NCI-H128 (cell line): ENCODE data around the gene PRKD2.

Source experiments
- DNase-seq: peaks from one replicate; lab custom pipeline; 2025; ENCODE audit not compliant: unreplicated experiment; lab: John Stamatoyannopoulos, UW

PRKD2 gene

DNA sequence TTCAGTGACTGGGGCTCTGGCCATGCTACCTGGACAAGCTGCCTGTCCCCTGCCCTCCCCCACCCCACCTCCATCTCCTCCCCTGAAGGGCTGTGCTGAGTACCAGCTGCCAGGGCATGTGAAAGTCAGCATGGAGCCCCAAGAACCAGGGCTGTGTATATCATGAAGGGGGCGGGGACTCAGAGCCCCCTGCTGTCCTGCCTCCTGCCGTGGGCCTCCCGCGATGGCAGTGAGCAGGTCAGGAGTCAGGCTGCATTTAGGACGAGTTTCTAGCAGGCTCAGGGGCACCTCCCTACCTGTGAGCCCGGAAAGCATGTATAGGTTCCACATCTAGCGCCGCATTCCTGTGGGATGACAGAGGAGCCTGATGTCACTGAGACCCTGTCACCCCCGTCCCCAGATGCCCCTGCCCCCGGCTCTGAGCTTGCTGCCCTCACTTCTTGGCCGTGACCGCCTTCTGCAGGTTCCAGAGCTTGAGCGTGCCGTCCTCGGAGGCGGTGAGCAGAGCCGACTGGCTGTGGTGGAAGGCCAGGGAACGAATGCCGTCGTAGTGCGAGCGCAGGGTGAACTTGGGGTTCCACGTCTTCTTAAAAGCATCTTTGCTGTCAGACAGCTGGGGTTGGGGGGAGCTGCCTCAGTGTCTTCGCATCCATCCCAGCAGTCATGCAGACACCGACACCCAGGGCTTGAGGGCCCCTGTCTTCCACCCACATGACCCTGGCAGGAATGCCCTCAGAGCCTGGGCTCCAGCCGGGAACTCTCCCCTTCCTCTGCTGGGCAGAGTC, 8.3 kb upstream of the PRKD2 start:
- no peak for DNase-seq

DNA sequence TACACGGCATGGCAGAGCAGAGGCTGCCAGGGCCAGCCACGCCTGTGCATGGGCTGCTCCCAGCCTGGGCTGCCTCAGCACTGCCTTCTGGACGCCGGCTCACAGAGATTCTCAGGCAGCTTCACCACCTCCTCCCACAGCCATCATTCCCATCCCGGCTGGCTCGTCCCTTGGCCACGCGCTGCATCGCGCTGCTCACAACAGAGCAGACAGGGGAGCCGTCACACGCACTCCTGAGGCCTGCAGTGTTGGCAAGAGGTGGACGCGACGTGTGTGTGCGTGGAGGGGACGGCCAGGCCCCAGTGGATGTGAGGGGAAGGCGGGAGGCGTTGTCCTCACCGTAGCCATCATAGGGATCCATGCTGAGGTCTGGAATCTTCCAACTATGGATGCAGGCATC, 7.6 kb upstream of the PRKD2 start:
- no peak for DNase-seq

DNA sequence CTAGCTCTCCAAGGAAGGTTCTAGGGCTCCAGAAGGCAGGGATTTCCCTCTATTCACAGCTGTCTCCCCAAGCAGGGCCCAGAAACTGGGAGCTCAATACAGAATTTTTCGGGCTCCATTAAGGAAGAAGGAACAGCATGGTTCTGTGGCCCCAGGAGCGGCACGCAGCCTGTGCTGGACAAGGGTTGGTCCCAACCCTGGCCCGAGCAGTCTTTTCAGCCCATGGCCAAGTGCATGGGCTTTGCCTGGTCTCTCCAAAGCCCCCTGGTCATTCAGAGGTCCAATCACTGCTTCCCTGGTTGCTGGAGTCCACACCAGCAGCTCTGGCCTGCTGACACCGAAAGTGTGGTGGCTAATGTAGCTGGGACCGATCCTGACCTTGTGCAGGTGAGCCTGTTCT, 6.6 kb upstream of the PRKD2 start:
- DNase-seq, result no peak

DNA sequence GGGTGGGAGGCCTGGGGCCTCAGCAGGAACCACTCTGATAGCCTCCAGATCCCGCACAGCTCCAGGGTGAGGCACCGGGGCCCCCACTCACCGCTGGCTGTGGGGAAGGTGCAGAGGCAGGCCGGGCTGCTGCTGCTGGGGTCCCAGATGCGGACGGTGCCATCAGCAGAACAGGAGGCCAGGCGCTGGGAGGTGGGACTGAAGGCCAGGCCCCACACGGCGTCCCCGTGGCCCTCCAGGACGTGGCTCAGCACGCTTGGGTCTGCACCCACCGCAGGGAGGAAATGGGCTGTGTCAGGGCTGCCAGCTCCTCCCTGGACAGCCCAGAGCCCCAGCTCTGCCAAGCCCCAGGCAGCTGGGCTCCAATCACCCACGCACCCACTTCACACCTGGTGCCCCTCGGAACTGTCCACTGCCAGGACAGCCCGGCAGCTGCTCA, 6.1 kb upstream of the PRKD2 start:
- no peak for DNase-seq

DNA sequence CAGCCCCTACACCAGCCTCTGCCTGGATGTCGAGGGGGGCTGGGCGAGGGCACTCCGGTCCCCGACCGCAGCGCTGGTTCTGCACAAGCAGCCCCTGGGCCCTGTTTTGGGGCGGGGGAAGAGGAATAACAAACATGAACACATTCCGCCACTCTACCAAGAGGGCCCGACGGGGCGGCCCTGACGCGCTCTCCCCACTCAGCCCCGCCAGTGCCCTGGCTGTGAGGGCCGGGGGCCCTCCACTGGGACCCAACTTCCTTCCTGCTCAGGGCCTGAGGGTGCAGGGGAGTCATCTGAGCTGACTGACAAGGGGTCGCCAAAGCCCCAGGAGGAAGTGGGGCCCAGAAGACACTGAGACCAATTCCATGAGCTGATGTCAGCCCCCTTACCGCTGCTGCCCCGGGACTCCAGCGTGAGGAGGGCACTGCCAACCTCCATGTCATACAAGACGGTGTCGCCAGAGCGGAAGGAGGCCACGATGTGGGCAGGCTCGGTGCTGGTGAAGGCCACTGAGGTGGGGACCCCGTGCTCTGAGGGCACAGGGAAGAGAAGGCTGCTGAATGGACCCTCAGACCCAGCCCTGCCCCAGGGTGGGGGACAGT, 5.6 kb upstream of the PRKD2 start:
- DNase-seq, result no peak

DNA sequence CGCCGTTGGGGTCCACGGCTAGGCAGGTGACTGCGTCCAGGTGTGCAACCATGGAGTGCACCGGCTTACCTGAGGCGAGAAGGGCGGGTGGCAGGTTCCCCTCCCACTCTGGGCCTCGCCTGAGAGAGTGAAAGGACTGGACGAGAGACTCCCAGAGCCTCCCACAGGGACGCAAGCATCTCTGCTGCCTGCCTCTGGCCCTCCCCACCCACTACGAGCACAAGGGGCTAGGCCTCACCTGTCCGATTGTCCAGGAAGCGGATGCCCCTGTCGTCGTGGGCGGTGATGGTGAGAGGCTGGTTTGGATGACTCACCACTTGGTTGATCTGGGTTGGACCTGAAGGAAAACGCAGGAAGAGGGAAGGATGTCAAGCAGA, 5.1 kb upstream of the PRKD2 start:
- no peak for DNase-seq

DNA sequence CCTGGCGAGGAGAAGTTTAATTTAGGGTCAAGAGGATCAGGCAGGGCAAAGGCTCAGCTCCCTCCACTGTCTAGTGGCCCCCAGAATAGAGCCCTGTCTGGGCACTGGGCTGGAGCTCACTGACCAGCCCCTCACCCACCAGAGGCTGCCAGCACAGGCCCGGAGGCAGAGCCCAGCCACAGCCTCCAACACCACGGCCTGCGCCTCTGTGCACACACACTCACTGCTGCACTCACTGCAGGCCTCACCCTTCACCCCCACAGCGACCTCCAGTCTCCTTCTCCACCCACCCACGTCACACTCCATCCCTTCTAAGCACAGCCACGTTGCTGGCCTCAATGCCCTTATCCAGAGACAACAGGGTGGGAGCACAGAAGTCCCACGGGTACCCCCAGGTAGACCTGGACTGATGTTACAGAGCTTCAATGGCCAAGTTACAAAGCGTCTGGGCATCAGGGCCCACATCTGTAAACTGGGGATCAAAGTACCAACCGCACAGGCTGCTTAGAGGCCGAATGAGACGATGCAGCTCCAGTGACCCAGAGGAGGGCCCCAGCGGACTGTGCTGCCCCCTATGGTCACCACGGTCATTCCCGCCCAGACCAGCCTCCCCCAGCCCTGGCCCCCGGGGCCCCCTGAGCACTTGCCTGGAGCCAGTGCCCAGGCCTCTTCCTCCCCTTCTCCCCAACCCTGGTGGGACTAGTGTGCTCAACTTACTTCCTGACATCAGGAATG, 4.5 kb upstream of the PRKD2 start:
- no peak for DNase-seq

DNA sequence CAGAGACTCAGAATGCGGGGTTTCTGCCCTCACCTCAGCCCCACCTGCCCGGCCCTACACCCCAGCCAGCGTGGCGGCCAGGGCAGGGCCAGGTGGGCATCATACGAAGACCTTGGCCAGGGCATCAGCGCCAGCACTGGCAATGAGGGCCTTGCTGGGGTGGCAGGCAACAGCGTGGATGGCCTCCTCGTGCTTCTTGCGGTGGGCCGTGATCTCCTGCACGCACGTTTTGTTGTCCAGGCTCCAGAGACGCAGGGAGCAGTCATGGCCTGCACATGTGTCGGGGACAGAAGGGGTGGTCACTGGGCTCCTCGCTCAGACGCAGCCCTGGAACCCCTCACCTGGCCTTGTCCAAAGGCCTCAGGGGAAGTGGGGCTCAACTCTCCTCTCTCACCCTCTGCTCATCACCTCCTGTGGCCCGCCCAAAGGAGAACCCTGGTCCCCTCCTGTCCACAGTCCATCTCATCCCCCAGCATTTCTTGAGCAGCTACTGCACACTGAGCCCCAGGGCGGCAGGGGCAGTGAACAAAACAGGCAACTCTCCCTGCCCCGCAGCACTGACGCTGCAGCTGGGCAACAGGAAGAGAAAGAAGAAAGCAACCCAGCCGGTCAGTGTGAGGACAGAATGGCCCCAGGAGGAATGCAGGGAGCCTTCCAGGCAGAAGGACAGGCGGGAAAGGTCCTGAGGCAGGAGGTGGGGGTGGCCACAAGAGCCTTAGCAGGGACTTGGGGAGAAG, 3.8 kb upstream of the PRKD2 start:
- no peak for DNase-seq

DNA sequence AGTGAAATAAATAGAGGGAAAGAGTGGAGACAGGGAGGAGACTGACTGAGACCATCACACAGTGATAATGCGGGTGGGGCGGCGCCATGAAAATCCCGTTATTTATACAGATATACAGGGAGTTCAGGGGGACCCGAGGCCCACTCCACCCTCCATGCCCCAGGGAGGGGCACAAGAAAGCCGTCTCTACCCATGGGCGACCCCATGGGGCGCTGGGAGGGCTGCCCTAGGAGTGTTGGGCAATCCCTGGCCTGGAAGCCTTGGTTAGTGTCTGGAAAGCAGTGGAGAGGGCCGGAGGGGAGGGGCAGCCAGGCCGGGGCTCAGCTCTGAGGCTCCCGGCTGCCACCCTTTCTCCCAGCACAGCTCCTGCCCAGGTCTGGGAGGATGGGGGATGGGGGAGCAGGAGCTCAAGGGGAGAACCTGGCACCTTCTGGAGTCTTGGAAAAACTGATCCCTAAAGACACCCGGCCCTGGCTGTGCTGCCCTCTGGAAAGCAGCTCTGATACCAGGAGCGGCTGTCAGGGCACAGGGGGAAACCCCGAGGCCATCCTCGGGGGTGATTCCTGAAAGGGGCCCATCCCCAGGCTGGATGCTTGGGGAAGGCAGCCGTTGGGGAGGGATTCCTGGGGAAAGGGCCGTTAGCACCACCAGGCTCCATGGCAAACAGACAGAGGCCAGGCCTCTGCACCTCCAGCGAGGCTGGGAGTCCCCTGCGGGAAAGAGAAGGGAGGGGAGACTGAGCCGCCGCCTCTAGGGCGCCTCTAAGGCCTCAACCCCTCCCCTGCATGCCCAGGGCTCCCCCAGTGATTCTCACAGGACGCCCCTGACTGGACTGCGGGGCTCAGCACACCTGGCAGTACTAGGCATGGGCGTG, 3.0 kb upstream of the PRKD2 start:
- DNase-seq, result no peak

DNA sequence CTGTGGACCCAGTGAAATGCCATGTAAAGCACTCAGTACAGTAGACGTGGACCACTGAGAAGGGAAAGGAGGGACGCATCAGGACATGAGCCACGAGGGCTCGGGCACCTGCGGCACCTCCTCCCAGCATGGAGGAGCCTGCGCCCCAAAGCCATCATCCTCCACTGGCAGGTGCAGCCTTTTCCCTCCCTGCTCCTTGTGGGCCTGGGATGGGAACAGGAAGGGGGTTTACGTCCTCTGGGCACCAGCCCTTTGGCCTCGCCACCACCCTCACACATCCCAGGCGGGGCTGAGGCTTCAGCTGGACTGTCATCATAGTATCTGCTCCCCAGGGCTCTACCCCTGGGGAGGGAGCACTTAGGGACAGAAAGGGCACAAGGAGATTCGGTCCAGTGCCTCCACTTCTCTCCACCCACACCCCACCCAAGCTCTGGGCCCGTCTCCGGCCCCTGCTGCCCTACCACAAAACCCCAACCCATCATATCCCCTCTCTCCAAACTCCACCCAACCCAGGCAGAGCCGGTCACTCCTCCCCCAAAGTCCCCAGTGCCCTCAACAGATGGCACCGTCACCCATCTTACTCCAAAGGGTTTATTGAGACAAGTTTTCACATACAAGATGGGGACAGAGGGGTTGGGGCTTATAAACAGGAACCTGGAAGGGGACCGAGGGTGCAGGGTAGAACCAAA, 2.2 kb upstream of the PRKD2 start:
- no peak for DNase-seq

DNA sequence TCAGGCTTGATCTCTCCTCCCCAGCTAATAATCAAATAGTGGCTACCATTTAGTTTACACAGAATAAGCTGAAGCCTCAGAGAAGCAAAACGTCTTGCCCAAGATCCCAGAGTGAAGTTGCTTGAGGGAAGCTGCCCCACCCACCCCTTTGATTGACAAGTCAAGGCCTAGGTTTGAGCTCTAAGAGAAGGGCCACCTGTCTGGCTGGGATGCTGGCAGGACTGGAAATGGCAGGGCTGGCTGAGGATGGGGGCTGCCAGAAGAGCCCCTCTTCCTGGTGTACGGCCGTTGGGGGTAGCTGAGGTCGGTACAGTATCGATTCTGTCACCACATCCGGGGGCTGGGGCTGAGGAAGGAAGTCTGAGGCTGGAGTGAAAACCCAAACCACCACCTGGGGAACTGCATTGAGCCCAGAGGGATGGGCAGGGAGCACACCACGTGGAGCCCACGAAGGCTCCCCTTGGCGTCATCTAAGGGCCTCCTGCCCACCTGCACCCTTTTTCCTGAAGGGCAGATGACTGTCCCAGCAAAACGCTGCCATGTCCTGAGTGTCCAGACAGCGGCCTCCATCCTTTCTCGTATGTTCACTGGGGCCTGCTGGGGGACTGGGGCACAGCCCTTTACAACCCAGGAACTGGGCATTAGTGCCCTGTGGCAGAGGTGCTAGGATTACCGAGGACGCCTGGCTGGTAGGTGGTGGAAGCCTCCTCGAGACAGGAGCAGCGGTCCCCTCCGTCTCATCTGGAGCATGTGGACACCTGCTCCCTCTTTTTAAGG, 1.4 kb upstream of the PRKD2 start:
- DNase-seq, result no peak

DNA sequence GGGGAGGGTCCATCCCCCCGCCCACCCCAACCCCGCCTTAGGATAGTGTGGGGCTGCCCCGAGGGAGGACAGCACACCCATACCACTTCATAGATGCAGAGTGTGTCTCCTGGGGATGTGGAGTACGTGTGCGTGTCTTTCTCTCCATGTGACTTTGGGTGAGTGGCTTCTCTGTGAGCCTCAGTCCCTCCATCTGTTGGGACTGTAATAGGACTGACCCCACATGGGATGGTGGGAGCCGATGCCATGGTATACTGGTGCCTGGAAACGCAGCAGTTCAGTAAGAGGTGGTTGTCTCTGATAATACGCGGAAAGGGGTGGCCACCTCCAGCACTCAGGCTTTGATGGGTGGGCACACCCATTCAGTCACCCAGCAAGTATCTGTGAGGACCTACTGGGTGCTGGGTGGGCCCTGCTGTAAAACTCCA, 816 bp upstream of the PRKD2 start:
- DNase-seq, result no peak

DNA sequence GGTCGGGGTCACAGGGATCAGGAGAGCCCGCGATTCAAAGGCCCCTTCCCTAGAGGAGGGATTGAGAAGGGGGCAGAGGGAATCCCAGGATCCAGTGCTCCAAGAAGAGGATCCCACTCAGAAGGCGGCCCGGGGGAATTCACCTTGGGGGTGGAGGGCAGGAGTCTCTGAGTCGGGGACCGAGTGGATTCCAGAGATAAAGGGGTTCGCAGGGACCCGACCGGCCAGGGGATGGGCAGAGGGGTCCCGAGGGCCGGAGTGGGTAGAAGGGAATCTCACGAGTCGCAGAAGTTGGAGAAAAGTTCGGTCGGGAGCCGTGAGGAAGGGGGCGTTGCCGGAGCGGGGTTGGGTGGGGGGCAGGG, 261 bp downstream of the PRKD2 start:
- no peak for DNase-seq

DNA sequence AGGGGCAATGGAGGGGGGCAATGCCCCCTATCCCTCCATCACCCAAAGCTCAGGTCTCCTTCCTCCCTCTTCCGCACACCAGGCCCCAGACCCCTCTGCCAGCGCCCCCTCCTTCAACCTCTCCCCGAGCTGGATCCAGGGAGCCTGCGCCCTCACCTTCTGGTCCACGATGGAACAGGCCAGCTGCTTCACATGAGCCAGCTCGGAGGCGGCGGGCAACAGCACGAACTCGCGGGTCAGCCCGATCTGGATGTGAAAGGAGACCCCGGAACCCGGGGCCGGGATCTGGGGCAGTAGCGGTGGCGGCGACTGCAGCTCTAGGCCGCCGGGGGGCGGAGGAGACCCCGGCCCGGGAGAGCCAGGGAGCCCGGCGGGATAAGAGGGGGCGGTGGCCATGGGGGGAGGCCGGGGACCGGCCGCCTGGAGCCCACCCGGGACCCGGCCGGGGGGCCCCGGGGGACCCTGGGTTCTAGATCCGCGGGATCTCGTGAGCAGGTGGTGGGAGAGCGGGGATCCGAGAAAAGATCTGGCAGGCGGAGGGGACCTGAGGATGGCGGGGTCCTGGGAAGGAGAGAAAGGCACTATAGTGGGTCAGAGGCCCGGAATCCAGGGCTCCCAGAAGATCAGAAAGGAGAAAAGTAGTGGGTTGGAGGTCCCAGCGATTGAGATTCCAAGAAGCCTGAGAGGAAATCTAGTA, 791 bp downstream of the PRKD2 start:
- no peak for DNase-seq

DNA sequence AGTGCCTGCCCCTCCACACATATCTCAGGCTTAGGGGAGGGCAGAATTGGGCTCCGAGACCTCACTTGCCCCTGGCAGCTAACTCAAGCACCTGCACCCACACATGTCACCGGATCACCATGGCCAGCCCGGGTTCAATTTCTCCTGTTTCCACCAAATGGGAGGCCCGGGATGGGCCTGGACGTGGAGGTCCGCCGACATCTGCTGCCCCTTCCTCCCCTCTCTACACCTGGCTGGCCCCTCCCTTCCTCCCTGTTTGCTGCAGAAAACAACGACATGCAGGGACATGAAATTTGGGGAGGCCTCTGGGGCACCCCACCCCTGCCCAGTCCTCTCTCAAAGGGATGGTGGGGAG, 1.3 kb downstream of the PRKD2 start:
- DNase-seq, result no peak

DNA sequence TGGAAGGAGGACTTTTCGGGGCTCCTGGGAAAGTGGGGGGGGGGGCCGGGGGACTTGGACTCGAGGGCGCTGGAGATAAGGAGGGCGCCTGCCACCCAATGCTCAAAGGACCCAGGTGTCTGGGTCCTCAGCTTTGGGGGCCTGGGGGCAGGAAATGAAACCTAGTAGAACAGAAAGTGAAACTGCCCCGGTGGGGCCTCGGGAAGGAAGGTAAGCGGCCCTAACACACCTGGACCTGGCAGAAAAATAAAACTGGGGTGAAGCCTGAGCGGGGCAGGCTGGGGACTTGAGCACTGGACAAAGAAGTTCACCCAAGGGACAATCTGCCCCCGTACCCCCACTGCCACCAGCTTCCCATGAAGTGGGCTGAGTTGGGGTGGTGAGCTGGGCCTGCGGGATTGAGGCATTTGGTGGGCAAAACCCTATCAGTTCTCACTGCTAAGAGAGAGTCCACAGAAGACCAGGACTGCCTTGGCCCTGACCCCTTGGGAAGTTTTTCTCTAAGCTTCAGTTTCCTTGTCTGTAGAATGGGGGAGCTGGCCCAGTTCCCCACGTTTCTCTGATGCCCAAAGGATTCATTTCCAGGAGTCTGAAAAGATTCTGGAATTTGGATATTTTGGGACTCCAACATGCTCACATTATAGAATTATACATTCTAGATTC, 2.3 kb downstream of the PRKD2 start:
- DNase-seq, result no peak

DNA sequence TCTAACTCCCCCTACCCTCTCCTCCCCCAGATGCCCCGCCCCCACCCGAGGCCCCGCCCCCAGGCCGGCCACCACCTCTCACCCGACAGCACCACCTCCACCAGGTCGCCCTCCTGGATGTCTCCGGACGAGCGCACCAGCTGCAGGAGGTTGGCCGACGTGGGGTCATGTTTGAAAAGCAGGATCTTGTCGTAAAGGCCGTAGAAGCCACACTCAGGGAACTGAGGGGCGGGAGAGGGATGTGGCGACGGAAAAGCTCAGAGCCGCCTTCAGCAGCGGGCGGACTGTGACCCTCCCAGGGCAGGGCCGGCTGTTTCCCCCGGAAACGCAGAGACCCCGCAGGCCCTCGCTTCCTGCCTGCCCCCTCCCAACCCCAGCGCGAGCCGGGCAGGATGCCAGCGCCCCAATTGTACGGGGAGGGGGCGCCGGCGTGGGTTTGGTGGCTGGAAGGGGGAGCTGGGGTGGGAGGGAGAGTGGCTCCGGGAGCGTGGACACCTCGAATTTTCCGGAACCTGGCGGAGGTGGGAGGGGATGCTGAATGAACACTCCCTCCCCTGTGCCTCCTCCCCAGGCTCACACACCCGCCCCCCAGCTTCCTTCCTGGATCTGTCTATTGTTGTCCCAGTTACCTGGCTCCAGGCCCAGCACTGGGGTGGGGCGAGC, 3.0 kb downstream of the PRKD2 start:
- DNase-seq, result peak; percentile 40
